Cardiac muscle cell (in vitro differentiated cells and primary cell): ENCODE data around the gene CHMP3. TPM values are rescaled to one million over a fixed set of nuclear protein-coding genes. Genes with fewer than 3 reads are reported as not detected.
A peak's percentile ranks its signal among the peaks of the same experiment; 100 is the strongest.

Source experiments
- DNase-seq, 2 donors: peaks; one replicate each; pipeline versions ENCODE4 v3.0.0 to v3.0.0-alpha.2; 2010 to 2017; ENCODE audit warnings: low read depth in 1 of 2, low spot score in 1 of 2
- H3K27ac ChIP-seq: fragments of 200-600 bp; sonication (generic); 2 replicates; pipeline ENCODE4 v1.5.1; 2016
- H3K27me3 ChIP-seq: fragments of 200-600 bp; sonication (generic); 2 replicates; pipeline ENCODE4 v1.6.0; 2016; ENCODE audit warnings: control low read depth
- H3K36me3 ChIP-seq: fragments of 200-600 bp; sonication (generic); 2 replicates; pipeline ENCODE4 v1.5.1; 2016; ENCODE audit warnings: control low read depth
- H3K4me1 ChIP-seq: fragments of 200-600 bp; sonication (generic); 2 replicates; pipeline ENCODE4 v1.8.1; 2017; ENCODE audit warnings: low read depth, mild to moderate bottlenecking, mixed run types
- H3K4me3 ChIP-seq: fragments of 200-600 bp; sonication (generic); 2 replicates; pipeline ENCODE4 v1.5.1; 2016; ENCODE audit warnings: mild to moderate bottlenecking
- H3K9me3 ChIP-seq: fragments of 200-600 bp; sonication (generic); 2 replicates; pipeline ENCODE4 v1.5.1; 2017; ENCODE audit warnings: low read depth, mild to moderate bottlenecking, control low read depth
- CTCF ChIP-seq: IDR thresholded peaks from 2 replicates; pipeline ENCODE4 v1.5.1; 2012; ENCODE audit warnings: low read depth, mild to moderate bottlenecking, low read length
- polyA plus RNA-seq: library from polyadenylated mRNA; unstranded; fragments of >200 nt; fragmentation: Nextera tagmentation; extraction: Ambion mirVana; gene quantifications from 2 replicates; pipeline ENCODE4 v1.2.1, GENCODE V29; 2016
- total RNA-seq: library from RNA; depleted of rRNA; stranded (reverse); fragments of >200 nt; gene quantifications from 2 replicates; pipeline ENCODE4 v1.2.3, GENCODE V29; 2016

Gene CHMP3
- total and polyA plus RNA-seq, 2 experiments from 2014 or later: 31.1 to 47.4 TPM

- no peaks in the 10 kb centered on the region for H3K4me1 ChIP-seq
- H3K36me3 ChIP-seq: peaks cover 81% of the 10 kb centered on the region
- H3K27me3 ChIP-seq: no peaks in the 10 kb centered on the region
- no peaks in the 10 kb centered on the region for H3K9me3 ChIP-seq
- no peak for TF ChIP-seq CTCF
- H3K4me3 ChIP-seq: no peak overlapping the region
- no peak for DNase-seq
- H3K27ac ChIP-seq: peak overlapping the region; percentile 7
Observed at GRCh38 chr2:86454238-86454637, 109.0 kb downstream of the CHMP3 start.

GRCh38 chr2:86453836-86454235 is 109.4 kb downstream of the CHMP3 start:
- DNase-seq: peak in 1 of 2 donors; percentile 92
- H3K27me3 ChIP-seq: no peaks in the 10 kb centered on the region
- H3K36me3 ChIP-seq: peaks cover 81% of the 10 kb centered on the region
- H3K4me1 ChIP-seq: no peaks in the 10 kb centered on the region
- no peak for TF ChIP-seq CTCF
- H3K27ac ChIP-seq: peak overlapping the region; percentile 7
- no peak overlapping the region for H3K4me3 ChIP-seq
- H3K9me3 ChIP-seq: no peaks in the 10 kb centered on the region

Other genes with a start within 250 kb of the CHMP3 start
- 14.6 and 22.7 TPM in 2 replicates for gene REEP1, start 225.8 kb downstream of the CHMP3 start, total RNA-seq
- 19.3 and 20.4 TPM in 2 replicates for gene REEP1, start 225.8 kb downstream of the CHMP3 start, polyA plus RNA-seq
- 45.0 and 55.6 TPM in 2 replicates for gene KDM3A, start 122.1 kb downstream of the CHMP3 start, total RNA-seq
- gene KDM3A, start 122.1 kb downstream of the CHMP3 start, polyA plus RNA-seq: 40.7 and 47.2 TPM in 2 replicates
- gene RNF103, start 60.4 kb upstream of the CHMP3 start, total RNA-seq: 19.4 and 28.1 TPM in 2 replicates
- 22.0 and 30.0 TPM in 2 replicates for gene RNF103, start 60.4 kb upstream of the CHMP3 start, polyA plus RNA-seq
- 59.3 and 63.4 TPM in 2 replicates for gene RMND5A, start 156.8 kb upstream of the CHMP3 start, total RNA-seq
- gene RMND5A, start 156.8 kb upstream of the CHMP3 start, polyA plus RNA-seq: 30.8 and 44.2 TPM in 2 replicates
- gene CD8A, start 227.5 kb upstream of the CHMP3 start, total RNA-seq: 0.07 TPM in 1 of 2 replicates, not detected in the other
- 0.41 TPM in 1 of 2 replicates, not detected in the other for gene CD8A, start 227.5 kb upstream of the CHMP3 start, polyA plus RNA-seq